Left ventricle myocardium inferior (tissue), 1 donor: ENCODE data around the gene UGT1A3. TPM values are rescaled to one million over a fixed set of nuclear protein-coding genes. Genes with fewer than 3 reads are reported as not detected.
"Not testable (repeated sequence)": the region's sequence is repeated elsewhere in the genome, so short reads cannot be mapped to it uniquely, and the experiment has no call there.

Experiments used
- DNase-seq: peaks from one replicate; pipeline ENCODE4 v3.0.0-alpha.2; 2020
- H3K27ac ChIP-seq: fragments of 200-600 bp; replicated peaks from 2 replicates; pipeline ENCODE4 v1.8.0; 2021
- H3K27me3 ChIP-seq: fragments of 200-600 bp; 2 replicates; pipeline ENCODE4 v1.8.0; 2021; ENCODE audit warnings: low read depth
- H3K36me3 ChIP-seq: fragments of 200-600 bp; 2 replicates; pipeline ENCODE4 v1.8.0; 2021
- H3K4me1 ChIP-seq: fragments of 200-600 bp; 2 replicates; pipeline ENCODE4 v1.8.0; 2021
- H3K4me3 ChIP-seq: fragments of 200-600 bp; 2 replicates; pipeline ENCODE4 v1.8.0; 2021; ENCODE audit warnings: mild to moderate bottlenecking, moderate library complexity
- H3K9me3 ChIP-seq: fragments of 200-600 bp; replicated peaks from 2 replicates; pipeline ENCODE4 v1.8.0; 2021
- intact Hi-C: fragments of 100-400 bp; cut with micrococcal nuclease; formaldehyde crosslinking; loops from one replicate; pipeline ENCODE4 v1.11.0; 2022
- total RNA-seq: library from RNA; stranded (reverse); fragmentation: NEBNext Ultra II Directional; extraction: Animal tissue kit (Norgen Biotek cat#: 25700); gene quantifications from one replicate; pipeline ENCODE4 v1.2.1, GENCODE V29; 2021
- TF ChIP-seq, protein P1 (sequence below): fragments of 200-600 bp; IDR thresholded peaks from 2 replicates; pipeline ENCODE4 v1.8.0; 2021; ENCODE audit warnings: antibody characterized with exemption, mild to moderate bottlenecking, borderline replicate concordance
- donor health status: DM: no; HTN: yes; CAD: no; lungs with severe emphysema.

UGT1A3 gene
- total RNA-seq, 1 donor from 2014 or later, result not detected

DNA sequence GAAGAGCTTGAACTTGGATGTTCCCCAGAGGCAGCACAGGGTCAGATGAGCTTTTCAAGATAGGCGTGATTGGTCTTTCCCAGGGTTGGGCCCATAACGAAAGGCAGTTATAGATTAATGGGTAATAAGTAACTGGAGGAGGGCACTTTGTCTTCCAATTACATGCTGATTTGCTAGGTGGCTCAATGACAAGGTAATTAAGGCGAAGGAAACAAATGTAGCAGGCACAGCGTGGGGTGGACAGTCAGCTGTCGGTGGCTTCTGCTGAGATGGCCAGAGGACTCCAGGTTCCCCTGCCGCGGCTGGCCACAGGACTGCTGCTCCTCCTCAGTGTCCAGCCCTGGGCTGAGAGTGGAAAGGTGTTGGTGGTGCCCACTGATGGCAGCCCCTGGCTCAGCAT is 10.3 kb upstream of the UGT1A3 start, which contains the start of gene UGT1A4:
TSS of gene UGT1A4 (plus strand) at position 185 of the 400 bp plus-strand sequence. CDS start at position 270, 85 bp downstream.
- TF ChIP-seq, protein P1, sequence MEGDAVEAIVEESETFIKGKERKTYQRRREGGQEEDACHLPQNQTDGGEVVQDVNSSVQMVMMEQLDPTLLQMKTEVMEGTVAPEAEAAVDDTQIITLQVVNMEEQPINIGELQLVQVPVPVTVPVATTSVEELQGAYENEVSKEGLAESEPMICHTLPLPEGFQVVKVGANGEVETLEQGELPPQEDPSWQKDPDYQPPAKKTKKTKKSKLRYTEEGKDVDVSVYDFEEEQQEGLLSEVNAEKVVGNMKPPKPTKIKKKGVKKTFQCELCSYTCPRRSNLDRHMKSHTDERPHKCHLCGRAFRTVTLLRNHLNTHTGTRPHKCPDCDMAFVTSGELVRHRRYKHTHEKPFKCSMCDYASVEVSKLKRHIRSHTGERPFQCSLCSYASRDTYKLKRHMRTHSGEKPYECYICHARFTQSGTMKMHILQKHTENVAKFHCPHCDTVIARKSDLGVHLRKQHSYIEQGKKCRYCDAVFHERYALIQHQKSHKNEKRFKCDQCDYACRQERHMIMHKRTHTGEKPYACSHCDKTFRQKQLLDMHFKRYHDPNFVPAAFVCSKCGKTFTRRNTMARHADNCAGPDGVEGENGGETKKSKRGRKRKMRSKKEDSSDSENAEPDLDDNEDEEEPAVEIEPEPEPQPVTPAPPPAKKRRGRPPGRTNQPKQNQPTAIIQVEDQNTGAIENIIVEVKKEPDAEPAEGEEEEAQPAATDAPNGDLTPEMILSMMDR, result no peak
- Histone ChIP-seq H3K4me3 (no peak within 1 kb of the TSS), H3K9me3 (no peaks in the 10 kb centered on the region), H3K36me3 (no peaks in the 10 kb centered on the region), H3K27ac (no peak within 1 kb of the TSS), H3K4me1 (no peaks in the 10 kb centered on the region), H3K27me3 (peaks cover 61% of the 10 kb centered on the region)
- no peak for DNase-seq
- intact Hi-C loops, result no loop called here

DNA sequence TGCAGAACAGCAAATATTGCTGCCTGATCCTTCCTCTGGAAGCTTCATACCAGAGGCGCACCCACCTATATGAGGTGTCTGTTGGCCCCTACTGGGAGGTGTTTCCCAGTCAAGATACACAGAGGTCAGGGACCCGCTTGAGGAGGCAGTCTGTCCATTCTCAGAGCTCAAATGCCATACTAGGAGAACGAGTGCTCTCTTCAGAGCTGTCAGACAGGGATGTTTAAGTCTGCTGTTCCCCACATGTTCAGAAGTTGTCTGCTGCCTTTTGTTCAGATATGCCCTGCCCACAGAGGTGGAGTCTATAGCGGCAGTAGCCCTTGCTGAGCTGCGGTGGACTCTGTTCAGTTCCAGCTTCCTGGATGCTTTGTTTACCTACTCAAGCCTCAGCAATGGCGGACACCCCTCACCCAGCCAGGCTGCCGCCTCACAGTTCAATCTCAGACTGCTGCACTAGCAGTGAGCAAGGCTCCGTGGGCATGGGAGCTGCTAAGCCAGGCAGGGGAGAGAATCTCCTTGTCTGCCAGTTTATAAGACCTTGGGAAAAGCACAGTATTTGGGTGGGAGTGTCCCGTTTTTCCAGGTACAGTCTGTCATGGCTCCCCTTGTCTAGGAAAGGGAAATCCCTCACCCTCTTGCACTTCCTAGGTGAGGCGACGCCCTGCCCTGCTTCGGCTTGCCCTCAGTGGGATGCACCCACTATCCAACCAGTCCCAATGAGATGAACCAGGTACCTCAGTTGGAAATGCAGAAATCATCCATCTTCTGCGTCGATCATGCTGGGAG is 8.2 kb downstream of the UGT1A3 start:
- H3K9me3 ChIP-seq, H3K36me3 ChIP-seq, H3K4me3 ChIP-seq, H3K4me1 ChIP-seq, DNase-seq, H3K27ac ChIP-seq, intact Hi-C loops: not testable (repeated sequence)
- H3K27me3 ChIP-seq, result peaks cover 48% of the 10 kb centered on the region

DNA sequence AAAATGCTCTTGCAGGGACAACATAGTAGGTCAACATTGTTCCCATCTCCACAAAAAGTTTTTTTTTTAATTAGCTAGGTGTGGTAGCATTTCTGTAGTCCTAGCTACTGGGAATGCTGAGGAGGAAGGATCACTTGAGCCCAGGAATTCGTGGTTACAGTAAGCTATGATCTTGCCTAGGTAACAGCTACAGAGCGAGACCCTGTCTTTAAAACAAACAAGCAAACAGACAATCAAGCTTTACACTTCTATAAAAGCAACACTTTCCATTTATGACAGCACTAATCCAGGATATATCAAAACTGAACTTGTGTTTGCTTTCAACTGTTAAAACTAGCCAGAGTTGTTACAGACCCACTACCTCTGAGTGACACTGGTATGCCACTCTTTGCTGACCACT is 12.0 kb downstream of the UGT1A3 start:
- Histone ChIP-seq H3K27me3 (peaks cover 55% of the 10 kb centered on the region), H3K9me3 (no peaks in the 10 kb centered on the region), H3K4me3 (no peak overlapping the region), H3K36me3 (no peaks in the 10 kb centered on the region), H3K27ac (no peak overlapping the region), H3K4me1 (no peaks in the 10 kb centered on the region)
- intact Hi-C loops, result no loop called here
- TF ChIP-seq, protein P1, result no peak
- no peak for DNase-seq

DNA sequence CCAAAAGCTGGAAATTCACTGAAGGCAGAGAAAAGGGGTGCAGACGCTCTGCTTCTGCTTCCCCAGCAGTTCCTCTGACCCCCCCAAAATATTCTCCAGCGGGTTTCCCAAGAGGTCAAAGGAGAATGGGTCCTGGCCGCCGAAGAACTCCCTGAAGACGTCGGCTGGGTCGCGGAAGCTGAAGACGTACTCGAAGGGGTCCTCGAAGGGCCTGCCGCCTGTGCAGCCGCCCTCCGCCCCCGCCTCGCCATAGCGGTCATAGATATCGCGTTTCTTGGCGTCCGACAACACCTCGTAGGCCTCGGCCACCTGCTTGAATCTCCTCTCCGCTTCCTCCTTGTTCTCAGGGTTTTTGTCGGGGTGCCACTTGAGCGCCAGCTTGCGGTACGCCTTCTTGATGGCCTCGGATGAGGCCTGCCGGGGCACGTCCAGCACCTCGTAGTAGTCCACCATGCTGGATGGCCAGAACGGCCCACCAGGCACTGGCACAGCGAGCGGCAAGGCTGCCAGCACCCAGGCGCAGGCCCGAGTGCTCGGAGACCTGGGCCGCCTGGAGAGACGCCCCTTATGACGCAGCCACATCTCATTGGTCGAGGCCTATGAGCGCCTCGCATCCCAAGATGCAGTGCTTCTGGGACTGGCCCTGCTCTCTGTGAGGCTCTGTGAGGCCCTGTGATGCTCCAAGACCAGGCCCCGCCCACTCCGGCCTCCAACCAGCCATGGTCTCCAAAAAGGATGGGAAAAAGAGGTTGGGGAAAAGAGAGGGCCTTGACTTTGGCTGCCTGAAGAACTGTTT is 14.8 kb downstream of the UGT1A3 start:
- Histone ChIP-seq H3K4me3 (no peak overlapping the region), H3K36me3 (no peaks in the 10 kb centered on the region), H3K27ac (no peak overlapping the region), H3K9me3 (no peaks in the 10 kb centered on the region), H3K4me1 (no peaks in the 10 kb centered on the region), H3K27me3 (peaks cover 52% of the 10 kb centered on the region)
- no peak for DNase-seq
- intact Hi-C loops, result no loop called here
- TF ChIP-seq, protein P1, result no peak

DNA sequence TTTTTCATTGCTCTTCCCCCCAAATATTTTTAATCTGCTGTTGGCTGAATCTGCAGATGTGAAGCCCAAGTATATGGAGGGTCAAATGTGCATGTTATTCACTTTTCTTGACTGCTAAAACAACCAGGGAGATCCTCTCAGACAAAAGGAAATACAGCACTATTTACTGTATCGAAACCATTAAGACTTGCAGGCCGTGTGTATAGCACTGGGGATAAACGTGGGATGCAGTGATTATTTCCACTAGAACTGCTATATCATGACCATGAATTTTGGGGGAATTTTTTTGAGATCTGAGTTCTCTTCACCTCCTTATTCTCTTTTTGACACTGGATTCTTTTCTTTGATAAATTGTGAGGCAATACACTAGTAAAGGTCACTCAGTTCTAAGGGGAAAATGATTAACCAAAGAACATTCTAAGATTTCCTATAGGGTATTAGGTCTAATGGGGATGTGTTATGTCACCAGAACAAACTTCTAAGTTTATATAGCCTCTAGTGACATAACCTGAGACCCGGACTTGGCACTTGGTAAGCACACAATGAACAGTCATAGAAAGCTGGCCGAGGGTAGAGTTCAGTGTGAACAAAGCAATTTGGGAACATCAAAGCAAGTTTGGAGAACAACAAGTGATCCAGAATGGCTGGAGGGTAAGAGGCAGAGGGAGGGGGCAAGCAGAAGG is 16.4 kb downstream of the UGT1A3 start:
- no peak overlapping the region for H3K27ac ChIP-seq
- no peak overlapping the region for H3K4me3 ChIP-seq
- H3K36me3 ChIP-seq, result no peaks in the 10 kb centered on the region
- no peak for DNase-seq
- intact Hi-C loops, result no loop called here
- H3K4me1 ChIP-seq, result no peaks in the 10 kb centered on the region
- H3K27me3 ChIP-seq, result peaks cover 45% of the 10 kb centered on the region
- TF ChIP-seq, protein P1, result no peak
- no peaks in the 10 kb centered on the region for H3K9me3 ChIP-seq

DNA sequence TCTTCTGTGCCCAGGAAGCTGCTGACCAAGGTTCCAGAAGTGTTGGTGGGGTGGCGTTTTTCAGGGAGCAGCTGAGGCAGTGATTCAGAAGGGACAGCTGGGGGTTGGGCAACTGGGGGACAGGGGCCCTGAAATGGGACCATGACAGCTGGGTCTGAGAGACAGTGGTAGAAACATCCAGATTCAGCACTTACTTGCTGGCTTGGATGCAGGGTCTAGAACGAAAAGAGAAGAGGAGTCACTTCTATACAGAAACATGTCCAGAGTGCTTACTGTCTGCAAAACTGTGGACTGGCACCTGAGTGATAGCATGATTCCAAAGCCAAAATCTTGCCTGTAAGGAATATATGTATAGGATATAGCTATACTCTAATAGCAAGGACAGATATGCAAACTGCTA is 17.0 kb downstream of the UGT1A3 start:
- H3K36me3 ChIP-seq, H3K4me1 ChIP-seq, DNase-seq, intact Hi-C loops, H3K4me3 ChIP-seq, H3K9me3 ChIP-seq, H3K27ac ChIP-seq: not testable (repeated sequence)
- peaks cover 46% of the 10 kb centered on the region for H3K27me3 ChIP-seq
